Activated naive CD4-positive, alpha-beta T cell treated with anti-CD3 and anti-CD28 coated beads, Interleukin-2, amount 10 ng/mL, durations not matched to agents 5 hours and 36 hours (primary cell): ENCODE data around the gene NLGN2. TPM values are rescaled to one million over a fixed set of nuclear protein-coding genes. Genes with fewer than 3 reads are reported as not detected.

Experiments
- total RNA-seq, 2 experiments: library from RNA; stranded (reverse); gene quantifications; one replicate each; pipeline ENCODE4 v1.2.3, GENCODE V29; 2021

NLGN2 gene
- total RNA-seq, result 1 to 10 TPM; 4.9 to 5.1 TPM

DNA sequence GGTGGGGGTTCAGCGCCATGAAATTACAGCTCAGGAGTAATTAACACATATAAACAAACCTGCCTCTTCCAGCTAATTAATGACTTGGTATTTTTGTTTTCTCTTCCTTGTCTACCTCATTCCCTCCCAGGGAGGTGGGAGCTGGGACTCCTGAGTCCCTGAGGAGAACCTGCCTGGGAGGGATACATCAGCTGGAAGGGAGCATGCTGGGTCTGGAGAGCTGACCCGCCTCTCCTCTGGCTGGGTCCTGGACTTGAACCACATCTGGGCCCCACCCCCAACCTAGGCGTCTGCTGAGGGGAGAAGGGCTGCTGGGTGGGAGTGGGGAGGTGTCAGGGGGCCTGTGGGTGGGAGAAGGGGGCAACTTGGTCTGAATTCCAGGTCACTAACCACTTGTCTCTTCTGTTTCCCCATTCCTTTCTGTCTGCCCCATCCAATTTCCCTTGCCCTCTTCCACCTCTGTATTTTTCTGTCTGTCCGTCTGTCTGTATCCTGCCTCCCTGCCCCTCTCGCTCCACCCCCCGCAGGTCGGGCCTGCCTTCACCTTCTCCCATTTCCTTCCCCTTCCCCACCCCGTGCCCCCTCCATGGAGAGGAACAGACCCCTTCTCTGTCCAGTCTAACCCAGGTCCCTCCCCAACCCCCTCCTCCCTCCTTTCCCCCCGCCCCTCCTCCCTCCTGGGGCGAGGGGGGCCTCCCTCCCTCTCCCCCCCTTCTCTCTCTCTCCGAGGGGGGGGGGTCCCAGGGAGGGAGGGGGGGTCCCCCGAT lies at the start of gene NLGN2:
NLGN2 (plus strand) TSS at position 361 of the 767 bp plus-strand sequence. CDS start 411 bp downstream, outside the sequence.

DNA sequence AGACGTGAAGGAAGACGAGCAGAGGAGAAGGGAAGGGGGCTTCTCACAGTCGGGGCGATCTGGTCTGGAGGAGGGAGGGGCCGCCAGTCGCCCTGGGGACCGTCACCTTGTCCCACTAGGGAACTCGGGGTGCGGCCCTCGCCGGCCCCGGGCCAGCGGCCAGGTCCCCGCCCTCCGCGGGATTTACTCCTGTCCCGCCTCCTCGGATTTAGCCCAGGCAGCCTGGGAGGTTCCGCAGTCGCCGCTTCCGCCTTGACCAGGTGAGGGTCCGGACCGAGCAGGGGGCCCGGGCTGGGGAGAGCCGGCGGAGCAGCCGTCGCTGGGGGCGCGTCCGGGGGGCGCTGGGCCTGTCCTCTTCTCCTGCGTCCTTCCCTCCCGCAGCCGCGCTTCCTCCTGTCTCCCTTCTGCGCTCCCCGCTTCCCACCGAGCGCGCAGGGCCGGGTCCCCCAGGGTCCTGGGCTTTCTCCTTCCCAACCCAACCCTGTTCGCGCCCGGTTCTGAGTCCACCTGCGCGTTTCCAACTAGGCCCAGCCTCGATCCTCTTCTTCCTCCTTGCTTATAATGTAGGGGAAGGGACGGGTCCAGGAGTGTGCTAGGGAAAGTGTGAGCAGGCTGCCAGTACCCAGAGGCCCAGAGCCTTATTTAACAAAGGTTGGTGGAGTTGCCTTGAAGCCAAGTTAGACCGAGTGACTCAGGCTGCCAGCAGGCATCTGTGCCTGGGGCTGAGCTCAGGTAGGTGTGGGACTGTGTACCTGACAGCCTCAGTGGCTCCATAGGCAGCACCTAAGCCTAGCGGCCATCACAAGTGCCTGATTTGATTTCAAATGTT lies 26.6 kb upstream of the NLGN2 start, which contains the start of gene TNK1:
TNK1 (plus strand) TSS at position 235 of the 829 bp plus-strand sequence. CDS start 1,838 bp downstream, outside the sequence.

DNA sequence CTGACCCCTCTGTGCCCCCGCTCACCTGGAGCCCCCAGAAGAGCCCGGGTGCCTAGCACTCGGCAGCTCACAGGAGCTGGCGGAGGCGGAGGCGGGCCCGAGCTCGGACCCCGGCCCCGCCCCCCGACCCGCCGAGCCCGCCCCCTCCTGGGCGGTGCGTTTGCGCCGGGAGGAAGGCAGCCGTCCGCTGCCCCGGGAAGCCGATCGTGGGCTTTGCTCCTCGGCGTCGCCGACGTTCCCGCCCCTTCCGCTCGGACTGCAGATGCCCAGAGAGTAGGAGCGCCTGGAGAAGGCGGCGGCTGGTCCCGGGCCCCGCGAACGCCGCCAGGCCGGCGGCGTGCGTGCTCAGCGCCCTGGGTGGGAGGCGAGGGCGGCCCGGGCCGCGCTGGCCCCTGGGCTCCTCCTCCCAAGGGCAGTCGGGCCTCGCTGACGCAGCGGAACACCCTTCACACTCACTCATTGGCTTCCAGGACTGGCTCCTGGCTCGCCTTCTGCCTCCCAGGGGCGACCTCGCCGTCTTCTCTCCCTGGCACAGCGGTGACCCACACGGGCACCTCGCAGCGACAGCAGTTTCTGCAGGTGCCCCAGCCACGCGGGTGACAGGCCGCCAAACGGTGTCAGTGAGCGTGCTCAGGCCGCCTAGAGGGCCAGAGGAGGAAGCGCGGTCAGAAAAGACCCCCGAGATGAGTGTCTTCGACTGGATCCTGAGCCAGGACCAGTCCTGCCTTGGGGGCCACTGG lies 13.0 kb upstream of the NLGN2 start, which contains the start of gene PLSCR3:
PLSCR3 (minus strand) TSS at position 74 of the 740 bp plus-strand sequence. CDS start 415 bp downstream, outside the sequence.

DNA sequence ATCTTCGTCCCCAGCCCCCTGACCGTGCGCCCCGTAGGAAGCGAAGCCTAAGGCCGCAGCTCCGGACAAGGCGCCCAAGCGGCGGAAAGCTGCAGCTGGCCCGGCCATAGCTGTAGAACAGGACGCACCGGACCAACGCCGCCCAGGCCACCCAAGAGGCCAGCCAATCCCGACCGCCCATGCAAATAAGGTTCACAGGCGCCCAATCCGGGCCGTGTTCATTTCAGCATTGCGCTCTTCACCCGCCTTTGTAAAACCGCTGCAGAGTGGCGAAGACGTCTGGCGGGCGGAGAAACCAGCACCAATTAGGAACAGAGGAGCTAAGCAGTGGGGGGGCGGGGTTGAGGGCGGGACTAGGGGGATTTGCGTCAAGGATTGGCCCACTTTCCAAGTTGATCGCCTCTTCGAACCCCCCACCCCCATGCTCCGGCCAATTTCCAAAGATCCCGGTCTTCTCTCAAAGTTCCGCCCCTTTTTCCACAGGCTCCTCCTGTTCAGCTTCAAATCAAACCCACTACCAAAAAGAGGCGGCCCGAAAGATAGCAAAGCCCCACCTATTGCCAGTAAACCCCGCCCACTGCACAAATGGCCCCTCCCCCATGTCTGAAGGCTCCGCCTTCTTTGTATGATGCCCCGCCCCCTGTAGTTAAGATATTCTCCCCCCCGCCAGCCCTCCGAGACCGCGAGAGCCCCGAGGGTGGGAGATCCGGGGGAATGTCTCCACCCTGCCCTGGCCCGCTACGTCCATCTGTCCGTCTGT lies 3.5 kb upstream of the NLGN2 start, which contains the start of gene TMEM256:
TMEM256 (minus strand) TSS at position 121 of the 760 bp plus-strand sequence; CDS start at position 108, 13 bp downstream.

DNA sequence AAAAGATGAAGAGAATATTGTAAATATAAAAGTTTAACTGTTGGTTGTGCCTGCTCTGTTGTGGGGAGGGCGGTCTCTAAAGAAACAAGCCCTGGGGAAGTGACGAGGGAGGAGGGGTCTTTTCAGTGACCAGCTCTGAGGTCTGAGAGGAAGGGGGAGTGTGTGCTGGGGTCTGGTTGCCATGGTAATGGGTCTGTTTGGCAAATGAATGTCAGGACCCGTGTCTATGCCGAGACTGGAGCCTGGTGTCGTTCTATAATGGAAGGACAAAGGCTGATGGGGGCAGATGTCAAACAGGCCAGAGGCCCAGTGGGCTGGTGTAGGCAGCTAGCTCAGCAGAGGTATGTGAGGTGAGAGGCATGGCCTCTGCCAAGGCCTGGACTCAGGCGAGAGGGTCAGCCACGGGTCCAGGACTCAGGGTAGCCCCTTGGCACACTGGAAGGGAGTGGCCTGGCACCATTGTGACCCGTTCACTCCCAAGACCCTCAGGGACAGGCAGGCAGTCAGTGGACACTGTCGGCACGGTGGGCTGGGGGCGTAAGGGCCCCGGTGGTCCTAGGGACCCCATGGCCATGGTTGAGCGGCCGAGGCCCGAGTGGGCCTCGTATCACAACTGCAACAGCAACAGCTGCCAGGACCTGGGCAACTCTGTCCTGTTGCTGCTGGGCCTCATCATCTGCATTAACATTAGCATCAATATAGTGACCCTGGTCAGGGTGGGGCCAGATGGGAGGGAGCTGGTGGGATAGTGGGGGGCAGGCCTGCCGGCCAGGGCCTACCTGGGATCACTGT lies 12.4 kb downstream of the NLGN2 start, which contains the start of gene SPEM1:
SPEM1 (plus strand) TSS at position 506 of the 792 bp plus-strand sequence; CDS start at position 567, 61 bp downstream.

DNA sequence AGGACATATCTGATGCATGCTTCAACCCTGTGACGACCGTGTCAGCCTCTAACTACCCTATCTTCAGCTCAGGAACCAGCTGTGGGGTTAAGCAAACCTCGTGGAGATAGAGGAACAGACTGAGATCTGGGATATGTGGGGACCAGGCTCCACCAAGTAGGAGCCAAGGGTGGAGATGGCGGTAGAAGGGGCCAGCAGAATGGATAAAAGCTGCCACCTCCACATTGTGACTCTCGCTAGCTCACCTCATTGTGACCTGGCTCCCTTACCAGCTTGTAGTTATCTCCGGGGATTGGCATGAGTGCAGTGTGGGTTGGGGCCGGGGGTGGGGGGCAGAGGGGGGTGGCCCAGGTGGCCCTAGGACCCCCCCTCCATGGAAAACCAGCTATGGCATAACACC lies 17.7 kb downstream of the NLGN2 start, which contains the start of gene SPEM2:
SPEM2 (plus strand) TSS at position 301 of the 400 bp plus-strand sequence; CDS start at position 374, 73 bp downstream.

DNA sequence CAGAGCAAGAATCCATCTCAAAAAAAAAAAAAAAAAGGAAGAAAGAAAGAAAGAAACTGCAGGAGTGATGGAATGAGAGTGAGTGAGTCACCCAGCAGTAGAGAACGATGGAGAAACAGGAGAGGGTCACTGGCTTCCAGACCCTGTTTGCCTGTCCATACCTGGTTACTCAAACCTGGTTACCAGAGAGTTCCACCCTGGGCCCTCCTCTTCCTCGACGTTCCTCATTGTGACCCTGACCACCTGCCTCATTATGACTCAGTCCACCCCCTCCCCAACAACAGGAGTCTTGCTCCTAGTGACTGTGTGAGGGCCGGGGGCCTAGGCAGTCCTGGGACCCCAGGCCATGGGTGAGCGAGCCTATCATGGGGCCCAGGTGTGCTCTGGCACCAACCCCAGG lies 20.9 kb downstream of the NLGN2 start, which contains the start of gene SPEM3:
SPEM3 (plus strand) TSS at position 301 of the 400 bp plus-strand sequence; CDS start at position 347, 46 bp downstream.

DNA sequence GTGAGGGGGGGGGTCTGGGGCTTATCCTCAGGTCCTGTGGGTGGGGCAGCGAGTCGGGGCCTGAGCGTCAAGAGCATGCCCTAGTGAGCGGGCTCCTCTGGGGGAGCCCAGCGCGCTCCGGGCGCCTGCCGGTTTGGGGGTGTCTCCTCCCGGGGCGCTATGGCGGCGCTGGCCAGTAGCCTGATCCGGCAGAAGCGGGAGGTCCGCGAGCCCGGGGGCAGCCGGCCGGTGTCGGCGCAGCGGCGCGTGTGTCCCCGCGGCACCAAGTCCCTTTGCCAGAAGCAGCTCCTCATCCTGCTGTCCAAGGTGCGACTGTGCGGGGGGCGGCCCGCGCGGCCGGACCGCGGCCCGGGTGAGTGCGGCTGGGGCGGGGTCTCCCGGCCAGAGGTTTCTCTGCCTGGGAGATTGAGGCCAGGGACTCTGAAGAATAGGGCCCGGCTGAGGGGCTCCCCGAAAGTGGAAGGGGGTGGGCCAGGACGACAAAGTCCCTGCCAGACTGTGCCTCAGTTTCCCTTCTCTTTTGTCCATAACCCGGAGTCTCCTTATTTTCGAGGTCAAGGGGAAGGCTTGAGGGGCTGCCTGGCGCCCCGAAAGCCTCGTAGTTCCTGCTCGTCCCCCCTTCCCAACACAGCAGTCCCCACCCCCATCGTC lies 31.9 kb downstream of the NLGN2 start, which contains the start of gene FGF11:
FGF11 (plus strand) TSS at position 51 of the 651 bp plus-strand sequence; CDS start at position 160, 109 bp downstream.

DNA sequence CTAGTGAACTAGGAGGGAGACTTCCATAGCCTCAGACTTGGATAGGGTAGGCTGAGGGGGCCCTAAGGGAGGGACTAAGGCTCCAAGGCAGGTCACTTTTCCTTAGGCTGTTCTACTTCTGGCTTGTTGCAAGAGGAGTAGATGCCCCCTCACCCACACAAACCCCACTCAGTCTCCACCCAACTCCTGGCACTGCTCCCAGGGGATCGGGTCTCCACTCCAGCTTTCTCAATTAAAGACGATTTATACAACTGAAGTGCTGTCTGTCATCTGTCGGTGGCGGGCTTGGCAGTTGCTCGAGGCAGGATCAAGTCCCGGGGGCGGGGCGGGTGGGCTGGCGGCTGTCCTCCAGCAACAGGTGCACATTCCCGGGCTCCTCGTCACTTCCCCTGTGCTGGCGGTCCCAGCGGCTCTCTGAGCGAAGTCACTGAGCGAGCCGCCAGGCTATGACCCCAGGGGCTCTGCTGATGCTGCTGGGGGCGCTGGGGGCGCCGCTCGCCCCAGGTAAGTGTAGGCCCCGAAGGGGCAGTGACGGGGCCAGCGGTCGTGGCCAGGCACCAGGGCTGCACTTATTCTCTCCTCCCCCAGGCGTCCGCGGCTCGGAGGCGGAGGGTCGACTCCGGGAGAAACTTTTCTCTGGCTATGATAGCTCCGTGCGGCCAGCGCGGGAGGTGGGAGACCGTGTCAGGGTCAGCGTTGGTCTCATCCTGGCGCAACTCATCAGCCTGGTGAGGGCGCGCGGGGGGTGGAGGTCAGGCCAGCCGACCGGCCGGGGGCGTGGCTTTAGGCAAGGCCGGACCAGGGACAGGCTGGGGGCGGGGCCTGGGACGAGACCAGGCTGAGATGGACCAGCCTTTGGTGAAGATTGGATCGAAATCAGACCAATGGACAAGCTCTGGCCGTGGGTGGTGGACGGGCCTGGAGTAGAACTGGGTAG lies 37.3 kb downstream of the NLGN2 start, which contains the start of gene CHRNB1:
CHRNB1 (plus strand) TSS at position 380 of the 937 bp plus-strand sequence; CDS start at position 447, 67 bp downstream.

Other genes starting within 250 kb of the NLGN2 start
- 1 to 10 TPM in 1 of 2 experiments, under 1 TPM in 1; 0.63 to 1.2 TPM for gene ASGR1, start 228.5 kb upstream of the NLGN2 start, total RNA-seq
- 10 to 100 TPM; 11.6 to 11.9 TPM for gene DLG4, start 188.0 kb upstream of the NLGN2 start, total RNA-seq
- gene ACADVL, start 187.9 kb upstream of the NLGN2 start, total RNA-seq, result 100 to 1,000 TPM; 291 to 311 TPM
- 10 to 100 TPM; 47.0 to 47.5 TPM for gene DVL2, start 173.3 kb upstream of the NLGN2 start, total RNA-seq
- gene PHF23, start 168.4 kb upstream of the NLGN2 start, total RNA-seq, result 10 to 100 TPM; 53.9 to 55.9 TPM
- 100 to 1,000 TPM; 276 to 282 TPM for gene GABARAP, start 165.4 kb upstream of the NLGN2 start, total RNA-seq
- gene CTDNEP1, start 156.1 kb upstream of the NLGN2 start, total RNA-seq, result 100 to 1,000 TPM; 154 to 160 TPM
- 10 to 100 TPM; 36.2 to 44.5 TPM for gene ELP5, start 155.6 kb upstream of the NLGN2 start, total RNA-seq
- gene CLDN7, start 145.4 kb upstream of the NLGN2 start, total RNA-seq, result under 1 TPM; 0.53 to 0.76 TPM
- not detected for gene SLC2A4, start 126.1 kb upstream of the NLGN2 start, total RNA-seq
- under 1 TPM; 0.55 to 0.67 TPM for gene YBX2, start 113.2 kb upstream of the NLGN2 start, total RNA-seq
- 100 to 1,000 TPM; 429 to 433 TPM for gene EIF5A, start 100.2 kb upstream of the NLGN2 start, total RNA-seq
- 10 to 100 TPM; 67.6 to 77.5 TPM for gene GPS2, start 92.5 kb upstream of the NLGN2 start, total RNA-seq
- gene NEURL4, start 78.5 kb upstream of the NLGN2 start, total RNA-seq, result 10 to 100 TPM; 35.8 to 41.7 TPM
- gene ACAP1, start 71.3 kb upstream of the NLGN2 start, total RNA-seq, result 100 to 1,000 TPM; 738 to 785 TPM
- gene KCTD11, start 55.7 kb upstream of the NLGN2 start, total RNA-seq, result 1 to 10 TPM; 7.0 to 7.1 TPM
- gene TMEM95, start 52.7 kb upstream of the NLGN2 start, total RNA-seq, result not detected
- 1 to 10 TPM; 1.6 to 1.9 TPM for gene TNK1, start 26.8 kb upstream of the NLGN2 start, total RNA-seq
- gene PLSCR3, start 13.3 kb upstream of the NLGN2 start, total RNA-seq, result 100 to 1,000 TPM; 159 to 160 TPM
- 10 to 100 TPM; 66.2 to 67.9 TPM for gene TMEM256, start 3.7 kb upstream of the NLGN2 start, total RNA-seq
- not detected for gene SPEM1, start 12.5 kb downstream of the NLGN2 start, total RNA-seq
- gene SPEM2, start 17.8 kb downstream of the NLGN2 start, total RNA-seq, result not detected
- gene SPEM3, start 21.0 kb downstream of the NLGN2 start, total RNA-seq, result not detected
- 10 to 100 TPM; 16.3 to 17.0 TPM for gene TMEM102, start 27.6 kb downstream of the NLGN2 start, total RNA-seq
- gene FGF11, start 31.7 kb downstream of the NLGN2 start, total RNA-seq, result 10 to 100 TPM; 21.3 to 21.6 TPM
- gene CHRNB1, start 37.2 kb downstream of the NLGN2 start, total RNA-seq, result 10 to 100 TPM; 15.3 to 19.0 TPM
- gene ZBTB4, start 71.8 kb downstream of the NLGN2 start, total RNA-seq, result 10 to 100 TPM; 29.0 to 29.5 TPM
- gene SLC35G6, start 73.6 kb downstream of the NLGN2 start, total RNA-seq, result not detected
- gene POLR2A, start 76.5 kb downstream of the NLGN2 start, total RNA-seq, result 100 to 1,000 TPM; 174 to 175 TPM
- gene TNFSF12, start 141.2 kb downstream of the NLGN2 start, total RNA-seq, result 100 to 1,000 TPM; 100 to 103 TPM
- gene TNFSF13, start 150.9 kb downstream of the NLGN2 start, total RNA-seq, result 1 to 10 TPM; 7.2 to 7.4 TPM
- gene SENP3, start 154.1 kb downstream of the NLGN2 start, total RNA-seq, result 10 to 100 TPM; 37.6 to 42.1 TPM
- gene CD68, start 171.8 kb downstream of the NLGN2 start, total RNA-seq, result 10 to 100 TPM in 1 of 2 experiments, 1 to 10 TPM in 1; 9.8 to 10.3 TPM
- gene MPDU1, start 176.0 kb downstream of the NLGN2 start, total RNA-seq, result 10 to 100 TPM; 52.8 to 56.0 TPM
- under 1 TPM; 0.17 to 0.38 TPM for gene SOX15, start 182.2 kb downstream of the NLGN2 start, total RNA-seq
- 10 to 100 TPM; 29.3 to 32.6 TPM for gene FXR2, start 207.1 kb downstream of the NLGN2 start, total RNA-seq
- gene SAT2, start 220.0 kb downstream of the NLGN2 start, total RNA-seq, result 10 to 100 TPM; 32.7 to 38.7 TPM
- not detected for gene SHBG, start 222.3 kb downstream of the NLGN2 start, total RNA-seq
- under 1 TPM; 0.17 to 0.18 TPM for gene ATP1B2, start 243.1 kb downstream of the NLGN2 start, total RNA-seq